CD14-positive monocyte (primary cell): ENCODE results near the gene VPS35. TPM values are rescaled to one million over a fixed set of nuclear protein-coding genes. Genes with fewer than 3 reads are reported as not detected.

Source experiments
- DNase-seq, 3 donors: peaks; one replicate each; pipeline ENCODE4 v3.0.0-alpha.2; 2011 to 2022
- H2AFZ ChIP-seq: 2 replicates; pipeline ENCODE4 v1.6.0; 2012; ENCODE audit warnings: mild to moderate bottlenecking, low read depth, low read length, inconsistent platforms; ENCODE audit not compliant: insufficient read depth, poor library complexity, severe bottlenecking
- H3K27ac ChIP-seq, 2 donors: 1 replicate in 1 of 2; 2 replicates in 1 of 2; pipeline ENCODE4 v1.5.1; 2012 to 2013; ENCODE audit warnings: low read length in 2 of 2, control low read depth in 1 of 2, inconsistent platforms in 1 of 2, low read depth in 1 of 2, mild to moderate bottlenecking in 1 of 2
- H3K27me3 ChIP-seq, 2 donors: one replicate each; pipeline versions ENCODE4 v1.6.0 to v1.6.1; 2011 to 2013; ENCODE audit warnings: low read length in 2 of 2; ENCODE audit not compliant: control insufficient read depth in 2 of 2, insufficient read depth in 2 of 2
- H3K36me3 ChIP-seq, 2 donors: replicated peaks in 1 of 2; 1 replicate in 1 of 2; 2 replicates in 1 of 2; pipeline versions ENCODE4 v1.5.1 to v1.6.1; 2012 to 2013; ENCODE audit warnings: low read length in 2 of 2, control low read depth in 1 of 2, inconsistent platforms in 1 of 2, mild to moderate bottlenecking in 1 of 2; ENCODE audit not compliant: insufficient read depth in 2 of 2, control insufficient read depth in 1 of 2
- H3K4me1 ChIP-seq, 2 donors: 1 replicate in 1 of 2; 2 replicates in 1 of 2; pipeline versions ENCODE4 v1.5.1 to v1.6.1; 2012 to 2013; ENCODE audit warnings: low read length in 2 of 2, control low read depth in 1 of 2, inconsistent platforms in 1 of 2, mild to moderate bottlenecking in 1 of 2, moderate library complexity in 1 of 2; ENCODE audit not compliant: insufficient read depth in 2 of 2, control insufficient read depth in 1 of 2
- H3K4me2 ChIP-seq: replicated peaks from 2 replicates; pipeline ENCODE3; 2012; ENCODE audit warnings: low read length, moderate library complexity, mild to moderate bottlenecking; ENCODE audit not compliant: poor library complexity, severe bottlenecking; ENCODE audit errors: extremely low read depth
- H3K4me3 ChIP-seq, 3 experiments: fragments of 200-600 bp in 1 of 3; sonication (generic) in 1 of 3; replicated peaks in 1 of 3; 1 replicate in 2 of 3; 2 replicates in 1 of 3; pipeline ENCODE4 v1.5.1; 2011 to 2013; ENCODE audit warnings: low read length in 3 of 3, mild to moderate bottlenecking in 3 of 3, control low read depth in 2 of 3, low read depth in 2 of 3, inconsistent platforms in 1 of 3, moderate library complexity in 1 of 3
- H3K79me2 ChIP-seq: 2 replicates; pipeline ENCODE4 v1.6.0; 2012; ENCODE audit warnings: mild to moderate bottlenecking, control low read depth, inconsistent platforms, low read length, moderate library complexity; ENCODE audit not compliant: insufficient read depth
- H3K9ac ChIP-seq: 2 replicates; pipeline ENCODE4 v1.6.0; 2017; ENCODE audit warnings: low read length, mild to moderate bottlenecking; ENCODE audit not compliant: insufficient read depth, poor library complexity, severe bottlenecking
- H3K9me3 ChIP-seq, 2 donors: replicated peaks in 1 of 2; 1 replicate in 1 of 2; 2 replicates in 1 of 2; pipeline versions ENCODE4 v1.5.1 to v1.6.1; 2012 to 2013; ENCODE audit warnings: low read length in 2 of 2, control low read depth in 1 of 2; ENCODE audit not compliant: control insufficient read depth in 1 of 2, insufficient read depth in 1 of 2
- H4K20me1 ChIP-seq: 2 replicates; pipeline ENCODE4 v1.6.0; 2012; ENCODE audit warnings: mild to moderate bottlenecking, low read length, control low read depth, moderate library complexity; ENCODE audit not compliant: insufficient read depth
- H3K27ac Mint-ChIP-seq, 7 donors: one replicate each; pipeline ENCODE4 v1.8.0; 2020; ENCODE audit warnings: mild to moderate bottlenecking in 7 of 7, mixed read lengths in 7 of 7, moderate library complexity in 6 of 7, inconsistent platforms in 2 of 7
- H3K27me3 Mint-ChIP-seq, 3 donors: one replicate each; pipeline ENCODE4 v1.8.0; 2021 to 2022; ENCODE audit warnings: low read depth in 3 of 3, mild to moderate bottlenecking in 3 of 3, mixed read lengths in 3 of 3, moderate library complexity in 3 of 3, inconsistent platforms in 1 of 3
- H3K36me3 Mint-ChIP-seq, 2 donors: one replicate each; pipeline ENCODE4 v1.8.0; 2020; ENCODE audit warnings: mixed read lengths in 2 of 2, inconsistent platforms in 1 of 2, mild to moderate bottlenecking in 1 of 2
- H3K4me1 Mint-ChIP-seq: one replicate; pipeline ENCODE4 v1.8.0; 2020; ENCODE audit warnings: mild to moderate bottlenecking, mixed read lengths
- H3K4me3 Mint-ChIP-seq, 2 donors: one replicate each; pipeline ENCODE4 v1.8.0; 2020; ENCODE audit warnings: mild to moderate bottlenecking in 2 of 2, mixed read lengths in 2 of 2, moderate library complexity in 1 of 2
- H3K9me3 Mint-ChIP-seq, 7 donors: one replicate each; pipeline ENCODE4 v1.8.0; 2020 to 2022; ENCODE audit warnings: mixed read lengths in 7 of 7, mild to moderate bottlenecking in 6 of 7, moderate library complexity in 6 of 7, inconsistent platforms in 2 of 7
- WGBS: methylation state at CpG from one replicate; pipeline ENCODE4 v1.1.5; 2013; ENCODE audit warnings: missing lambda C conversion rate; ENCODE audit not compliant: insufficient coverage; 5-methylcytosine and 5-hydroxymethylcytosine counted together
- intact Hi-C, 2 donors: fragments of 100-400 bp; cut with micrococcal nuclease; formaldehyde crosslinking; loops; one replicate each; pipeline versions ENCODE4 v1.15.0 to v1.15.1; 2023
- polyA plus RNA-seq, 3 donors: library from polyadenylated mRNA; depleted of rRNA in 1 of 3; unstranded in 2 of 3; stranded (reverse) in 1 of 3; fragments of 300-500 nt in 2 of 3; fragments of >200 nt in 1 of 3; fragmentation: Illumina TruSeq in 2 of 3; gene quantifications; 1 replicate in 2 of 3; 2 replicates in 1 of 3; pipeline ENCODE4 v1.2.3, GENCODE V29; 2012 to 2021
- TF ChIP-seq, protein P1 (sequence below): fragments of 200-600 bp; IDR thresholded peaks from one replicate; pipeline ENCODE4 v1.8.0; 2022; ENCODE audit warnings: antibody characterized with exemption, mild to moderate bottlenecking

The VPS35 gene
- polyA plus RNA-seq, 3 donors: 14.6 to 130 (median 113) TPM

DNA sequence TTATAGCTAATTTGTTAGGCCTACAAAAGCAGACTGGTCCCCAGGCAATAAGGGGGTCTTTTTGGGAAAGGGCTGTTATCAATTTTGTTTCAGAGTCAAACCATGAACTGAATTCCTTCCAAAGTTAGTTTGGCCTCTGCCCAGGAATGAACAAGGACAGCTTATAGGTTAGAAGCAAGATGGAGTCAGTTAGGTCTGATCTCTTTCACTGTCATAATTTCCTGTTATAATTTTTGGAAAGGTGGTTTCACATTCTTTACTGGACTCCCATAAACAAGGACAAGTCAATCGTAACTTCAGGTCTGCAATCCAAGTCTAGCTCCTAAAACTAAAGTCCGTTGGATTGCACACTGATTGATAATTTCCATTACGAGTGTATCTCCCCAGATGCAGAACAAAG is 37.7 kb downstream of the VPS35 start:
- Mint-ChIP-seq H3K27me3 (peaks cover 0 to 2% (median 0%) of the 10 kb centered on the region in 3 donors), H3K4me3 (no peak overlapping the region), H3K27ac (no peak overlapping the region), H3K9me3 (peaks cover 0 to 2% (median 2%) of the 10 kb centered on the region in 7 donors), H3K4me1 (peaks cover 4% of the 10 kb centered on the region), H3K36me3 (peaks cover 29 to 41% of the 10 kb centered on the region in 2 donors)
- no peak for DNase-seq
- Histone ChIP-seq H3K27ac (no peak overlapping the region), H3K79me2 (no peaks in the 10 kb centered on the region), H3K4me1 (peaks cover 4 to 5% of the 10 kb centered on the region in 2 donors), H2AFZ (no peak overlapping the region), H3K27me3 (no peaks in the 10 kb centered on the region), H3K36me3 (peaks cover 0 to 22% of the 10 kb centered on the region in 2 donors), H3K9ac (no peak overlapping the region), H4K20me1 (no peaks in the 10 kb centered on the region), H3K4me3 (no peak overlapping the region), H3K9me3 (no peaks in the 10 kb centered on the region), H3K4me2 (no peak overlapping the region)
- intact Hi-C loops: no loop called here
- TF ChIP-seq, protein P1, sequence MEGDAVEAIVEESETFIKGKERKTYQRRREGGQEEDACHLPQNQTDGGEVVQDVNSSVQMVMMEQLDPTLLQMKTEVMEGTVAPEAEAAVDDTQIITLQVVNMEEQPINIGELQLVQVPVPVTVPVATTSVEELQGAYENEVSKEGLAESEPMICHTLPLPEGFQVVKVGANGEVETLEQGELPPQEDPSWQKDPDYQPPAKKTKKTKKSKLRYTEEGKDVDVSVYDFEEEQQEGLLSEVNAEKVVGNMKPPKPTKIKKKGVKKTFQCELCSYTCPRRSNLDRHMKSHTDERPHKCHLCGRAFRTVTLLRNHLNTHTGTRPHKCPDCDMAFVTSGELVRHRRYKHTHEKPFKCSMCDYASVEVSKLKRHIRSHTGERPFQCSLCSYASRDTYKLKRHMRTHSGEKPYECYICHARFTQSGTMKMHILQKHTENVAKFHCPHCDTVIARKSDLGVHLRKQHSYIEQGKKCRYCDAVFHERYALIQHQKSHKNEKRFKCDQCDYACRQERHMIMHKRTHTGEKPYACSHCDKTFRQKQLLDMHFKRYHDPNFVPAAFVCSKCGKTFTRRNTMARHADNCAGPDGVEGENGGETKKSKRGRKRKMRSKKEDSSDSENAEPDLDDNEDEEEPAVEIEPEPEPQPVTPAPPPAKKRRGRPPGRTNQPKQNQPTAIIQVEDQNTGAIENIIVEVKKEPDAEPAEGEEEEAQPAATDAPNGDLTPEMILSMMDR: no peak
- WGBS: 93% methylated on average over 2 of the region's 3 CpGs

DNA sequence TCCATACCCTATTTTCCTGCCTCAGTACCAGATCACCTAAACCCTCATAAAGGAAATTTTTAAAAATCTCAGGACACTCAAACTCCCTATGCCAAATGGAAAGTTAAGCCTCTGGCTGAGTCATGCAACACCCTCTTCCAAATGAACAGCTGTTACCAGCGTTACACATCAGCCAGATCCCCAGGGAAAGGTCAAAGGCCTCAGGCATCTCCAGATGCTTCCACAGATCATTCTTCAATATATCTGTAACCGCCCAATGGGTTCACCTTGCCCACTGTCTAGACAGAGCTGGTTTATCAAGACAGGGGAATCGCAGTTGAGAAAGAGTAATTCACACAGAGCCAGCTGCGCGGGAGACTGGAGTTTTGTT is 38.7 kb downstream of the VPS35 start:
- Mint-ChIP-seq H3K4me3 (no peak overlapping the region), H3K27me3 (peaks cover 0 to 2% (median 0%) of the 10 kb centered on the region in 3 donors), H3K9me3 (peaks cover 1 to 11% (median 6%) of the 10 kb centered on the region in 7 donors), H3K36me3 (peaks cover 21 to 30% of the 10 kb centered on the region in 2 donors), H3K4me1 (no peaks in the 10 kb centered on the region), H3K27ac (peak overlapping the region in 1 of 7 donors; percentile 34)
- Histone ChIP-seq H2AFZ (no peak overlapping the region), H3K4me2 (no peak overlapping the region), H3K4me3 (no peak overlapping the region), H3K36me3 (peaks cover 0 to 22% of the 10 kb centered on the region in 2 donors), H3K9me3 (no peaks in the 10 kb centered on the region), H3K27me3 (no peaks in the 10 kb centered on the region), H3K79me2 (no peaks in the 10 kb centered on the region), H3K27ac (no peak overlapping the region), H3K9ac (no peak overlapping the region), H3K4me1 (no peaks in the 10 kb centered on the region), H4K20me1 (no peaks in the 10 kb centered on the region)
- DNase-seq: no peak
- TF ChIP-seq, protein P1: no peak
- WGBS: 100% methylated on average over 3 of the region's 5 CpGs
- intact Hi-C loops: no loop called here
